ENCODE measurements around the gene RNLS. TPM values are rescaled to one million over a fixed set of nuclear protein-coding genes. Genes with fewer than 3 reads are reported as not detected.

Gene RNLS
- total RNA-seq, 1 experiment from 2014 or later, result not detected

DNA sequence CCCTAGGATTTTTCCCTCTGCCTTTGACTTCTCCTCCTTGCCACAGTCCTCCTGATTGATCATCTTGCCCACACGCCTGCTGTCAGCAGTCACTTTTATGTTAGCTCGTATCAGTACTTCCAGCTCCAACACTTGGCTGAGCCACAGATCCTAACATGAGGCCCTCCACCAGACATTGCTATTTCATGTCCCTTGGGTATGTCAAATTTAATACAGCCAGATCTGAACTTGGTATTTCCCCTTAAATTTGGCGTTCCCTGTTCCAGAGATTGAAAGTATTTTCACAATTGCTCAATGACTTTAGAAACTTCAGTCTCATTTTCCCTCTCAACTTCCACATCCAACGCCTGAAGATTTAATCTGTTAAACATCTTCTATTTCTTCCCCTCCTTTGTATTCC lies 140.4 kb downstream of the RNLS start:
- ChIA-PET POLR2A (no interaction called here), CTCF (no interaction called here)
- no TSS peak for BruUV-seq (replicated peaks)

More for the DNA sequence above, 140.4 kb downstream of the RNLS start:
- Histone ChIP-seq H4K20me1 (ENCODE audit: insufficient read depth) (no peaks in the 10 kb centered on the region), H2AFZ (ENCODE audit: low read depth, low read length, poor library complexity, severe bottlenecking) (no peak overlapping the region), H3K36me3 (ENCODE audit: control insufficient read depth in 1 of 2, insufficient read depth in 2 of 2, low read length in 2 of 2) (no peaks in the 10 kb centered on the region), H3K27ac (ENCODE audit: low read depth, low read length) (no peak overlapping the region), H3K27me3 (ENCODE audit: insufficient read depth, low read length) (no peaks in the 10 kb centered on the region), H3K9me3 (ENCODE audit: control insufficient read depth in 1 of 2, insufficient read depth in 1 of 2, low read depth in 1 of 2, low read length in 2 of 2) (no peaks in the 10 kb centered on the region), H3K9me2 (ENCODE audit: insufficient read depth) (no peaks in the 10 kb centered on the region), H3K9ac (ENCODE audit: low read length) (no peak overlapping the region), H3K79me2 (ENCODE audit: insufficient read depth, low read length) (no peaks in the 10 kb centered on the region), H3K4me2 (ENCODE audit: low read length) (no peak overlapping the region), H3K4me1 (ENCODE audit: control insufficient read depth in 1 of 2, insufficient read depth in 2 of 2, low read length in 2 of 2) (no peaks in the 10 kb centered on the region), H3K4me3 (replicated peaks in 1 of 2; ENCODE audit: low read depth in 1 of 2, low read length in 2 of 2) (no peak overlapping the region)
- no peak for ATAC-seq
- intact Hi-C loops (cut with micrococcal nuclease), result no loop called here
- TF ChIP-seq RAD21 (IDR thresholded peaks at IDR 0.05; ENCODE audit: low read depth) (no peak), ELF1 (IDR thresholded peaks at IDR 0.05; ENCODE audit: borderline replicate concordance, low read depth) (no peak), TCF7L2 (IDR thresholded peaks at IDR 0.05; ENCODE audit: borderline replicate concordance, extremely low read depth, insufficient read depth, insufficient read length) (no peak), ZNF274 (IDR thresholded peaks at IDR 0.05; ENCODE audit: low read depth, low read length) (no peak), SIN3A (IDR thresholded peaks at IDR 0.05; ENCODE audit: low read depth) (no peak), FOSL1 (IDR thresholded peaks at IDR 0.05; ENCODE audit: low read depth) (no peak), EZH2 (IDR thresholded peaks at IDR 0.05) (no peak), SRF (IDR thresholded peaks at IDR 0.05; ENCODE audit: low read depth) (no peak), CBX3 (IDR thresholded peaks at IDR 0.05; ENCODE audit: low read depth) (no peak), EZH2phosphoT487 (IDR thresholded peaks at IDR 0.05; ENCODE audit: borderline replicate concordance) (no peak), YY1 (IDR thresholded peaks at IDR 0.05; ENCODE audit: extremely low read depth, insufficient replicate concordance, low read depth, low read length) (no peak)
- TF ChIP-seq, protein P1, sequence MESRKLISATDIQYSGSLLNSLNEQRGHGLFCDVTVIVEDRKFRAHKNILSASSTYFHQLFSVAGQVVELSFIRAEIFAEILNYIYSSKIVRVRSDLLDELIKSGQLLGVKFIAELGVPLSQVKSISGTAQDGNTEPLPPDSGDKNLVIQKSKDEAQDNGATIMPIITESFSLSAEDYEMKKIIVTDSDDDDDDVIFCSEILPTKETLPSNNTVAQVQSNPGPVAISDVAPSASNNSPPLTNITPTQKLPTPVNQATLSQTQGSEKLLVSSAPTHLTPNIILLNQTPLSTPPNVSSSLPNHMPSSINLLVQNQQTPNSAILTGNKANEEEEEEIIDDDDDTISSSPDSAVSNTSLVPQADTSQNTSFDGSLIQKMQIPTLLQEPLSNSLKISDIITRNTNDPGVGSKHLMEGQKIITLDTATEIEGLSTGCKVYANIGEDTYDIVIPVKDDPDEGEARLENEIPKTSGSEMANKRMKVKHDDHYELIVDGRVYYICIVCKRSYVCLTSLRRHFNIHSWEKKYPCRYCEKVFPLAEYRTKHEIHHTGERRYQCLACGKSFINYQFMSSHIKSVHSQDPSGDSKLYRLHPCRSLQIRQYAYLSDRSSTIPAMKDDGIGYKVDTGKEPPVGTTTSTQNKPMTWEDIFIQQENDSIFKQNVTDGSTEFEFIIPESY (IDR thresholded peaks at IDR 0.05; ENCODE audit: extremely low read depth, insufficient replicate concordance, low read length), result no peak
- TF ChIP-seq, protein P2, sequence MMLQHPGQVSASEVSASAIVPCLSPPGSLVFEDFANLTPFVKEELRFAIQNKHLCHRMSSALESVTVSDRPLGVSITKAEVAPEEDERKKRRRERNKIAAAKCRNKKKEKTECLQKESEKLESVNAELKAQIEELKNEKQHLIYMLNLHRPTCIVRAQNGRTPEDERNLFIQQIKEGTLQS (IDR thresholded peaks at IDR 0.05), result no peak
- RAD21 ChIA-PET (ENCODE audit: low non-redundant PET in 1 of 2, low total read pairs in 2 of 2, uncharacterized antibody in 2 of 2, unreplicated experiment in 2 of 2), result no interaction called here
- no peak for DNase-seq (ENCODE audit: low read depth, low spot score)

Data from HCT116 (cell line).